GM23338 (cell line): Measurements from ENCODE around the gene CACNA1C. TPM values are rescaled to one million over a fixed set of nuclear protein-coding genes. Genes with fewer than 3 reads are reported as not detected.

ENCODE experiments used
- ATAC-seq: fragments of 200-7000 bp; cut with Tn5 transposase; 3 replicates; pipeline ENCODE4 v1.9.1; 2020
- DNase-seq: peaks from one replicate; pipeline ENCODE4 v3.0.0-alpha.2; 2015; ENCODE audit warnings: low spot score
- H2AFZ ChIP-seq: fragments of 200-600 bp; sonication (generic); 2 replicates; pipeline ENCODE4 v1.8.0; 2016; ENCODE audit warnings: antibody characterized with exemption, mild to moderate bottlenecking, moderate library complexity
- H3F3A ChIP-seq: fragments of 200-600 bp; sonication (generic); replicated peaks from 2 replicates; pipeline ENCODE4 v1.8.0; 2017; ENCODE audit warnings: antibody characterized with exemption, mixed run types, low read depth
- H3K27ac ChIP-seq: fragments of 200-600 bp; sonication (generic); 2 replicates; pipeline ENCODE4 v1.6.1; 2016; ENCODE audit warnings: low read depth
- H3K27me3 ChIP-seq: fragments of 200-600 bp; sonication (generic); 2 replicates; pipeline ENCODE4 v1.8.0; 2016; ENCODE audit warnings: mild to moderate bottlenecking, mixed run types, moderate library complexity; ENCODE audit not compliant: insufficient read depth
- H3K36me3 ChIP-seq: fragments of 200-600 bp; sonication (generic); 2 replicates; pipeline ENCODE4 v1.8.0; 2016; ENCODE audit warnings: mild to moderate bottlenecking; ENCODE audit not compliant: insufficient read depth
- H3K4me1 ChIP-seq: fragments of 200-600 bp; sonication (generic); 2 replicates; pipeline ENCODE4 v1.8.0; 2016; ENCODE audit warnings: mild to moderate bottlenecking, moderate library complexity; ENCODE audit not compliant: insufficient read depth
- H3K4me2 ChIP-seq: fragments of 200-600 bp; sonication (generic); 2 replicates; pipeline ENCODE4 v1.7.1; 2017; ENCODE audit warnings: mixed run types
- H3K4me3 ChIP-seq: fragments of 200-600 bp; sonication (generic); 2 replicates; pipeline ENCODE4 v1.6.1; 2016; ENCODE audit warnings: mixed run types
- H3K79me2 ChIP-seq: fragments of 200-600 bp; sonication (generic); replicated peaks from 2 replicates; pipeline ENCODE4 v1.8.0; 2017; ENCODE audit warnings: mild to moderate bottlenecking; ENCODE audit not compliant: insufficient read depth
- H3K9me2 ChIP-seq: fragments of 200-600 bp; sonication (generic); 2 replicates; pipeline ENCODE4 v1.8.0; 2017; ENCODE audit not compliant: insufficient read depth
- H4K20me1 ChIP-seq: fragments of 200-600 bp; sonication (generic); replicated peaks from 2 replicates; pipeline ENCODE4 v1.8.0; 2017; ENCODE audit warnings: mild to moderate bottlenecking; ENCODE audit not compliant: insufficient read depth
- H3K27ac Mint-ChIP-seq: 2 replicates; pipeline ENCODE4 v1.8.0; 2020; ENCODE audit warnings: inconsistent platforms, mild to moderate bottlenecking, moderate library complexity, mixed read lengths
- H3K27me3 Mint-ChIP-seq: 3 replicates; pipeline ENCODE4 v1.8.0; 2022; ENCODE audit warnings: low read depth, mild to moderate bottlenecking, moderate library complexity, mixed read lengths, inconsistent platforms; ENCODE audit not compliant: insufficient read depth, poor library complexity
- H3K36me3 Mint-ChIP-seq: 3 replicates; pipeline ENCODE4 v1.8.0; 2021; ENCODE audit warnings: low read depth, mild to moderate bottlenecking, inconsistent platforms, moderate library complexity, mixed read lengths
- H3K4me1 Mint-ChIP-seq: 3 replicates; pipeline ENCODE4 v1.8.0; 2020; ENCODE audit warnings: mild to moderate bottlenecking, inconsistent platforms, mixed read lengths
- H3K4me3 Mint-ChIP-seq: 3 replicates; pipeline ENCODE4 v1.8.0; 2021; ENCODE audit warnings: moderate library complexity, mild to moderate bottlenecking, inconsistent platforms, mixed read lengths
- H3K9me3 Mint-ChIP-seq: 3 replicates; pipeline ENCODE4 v1.8.0; 2020; ENCODE audit warnings: moderate library complexity, mild to moderate bottlenecking, inconsistent platforms, mixed read lengths
- CREB1 ChIP-seq: fragments of 250-450 bp; sonication (Bioruptor Pico); IDR thresholded peaks from 2 replicates; pipeline ENCODE4 v1.5.0; 2020; ENCODE audit warnings: low read depth, mild to moderate bottlenecking, moderate library complexity
- ETS1 ChIP-seq: IDR thresholded peaks from 2 replicates; pipeline ENCODE4 v1.6.1; 2016; ENCODE audit warnings: antibody characterized with exemption
- NANOG ChIP-seq: IDR thresholded peaks from 2 replicates; pipeline ENCODE4 v1.6.1; 2016; ENCODE audit warnings: antibody characterized with exemption, borderline replicate concordance
- STAT1 ChIP-seq: IDR thresholded peaks from one replicate; pipeline ENCODE4 v1.6.1; 2016; ENCODE audit warnings: antibody characterized with exemption; ENCODE audit not compliant: unreplicated experiment
- ZNF331 ChIP-seq: fragments of 250-450 bp; sonication (Bioruptor Pico); IDR thresholded peaks from 2 replicates; pipeline ENCODE4 v1.5.0; 2020; ENCODE audit warnings: low read depth, mild to moderate bottlenecking, moderate library complexity
- ZNF462 ChIP-seq: fragments of 250-450 bp; sonication (Bioruptor Pico); IDR thresholded peaks from 2 replicates; pipeline ENCODE4 v1.5.0; 2020; ENCODE audit warnings: mild to moderate bottlenecking, moderate library complexity
- polyA plus RNA-seq: library from polyadenylated mRNA; unstranded; fragments of >200 nt; fragmentation: Nextera tagmentation; extraction: Ambion mirVana; gene quantifications from 2 replicates; pipeline ENCODE4 v1.2.1, GENCODE V29; 2016
- total RNA-seq: library from RNA; depleted of rRNA; stranded (reverse); fragments of >200 nt; shearing (Covaris generic); gene quantifications from 2 replicates; pipeline ENCODE4 v1.2.3, GENCODE V29; 2014

The CACNA1C gene
- total and polyA plus RNA-seq, 2 experiments from 2014 or later = 0.78 to 2.1 TPM

- TF ChIP-seq ZNF462 (CRISPR knock-in tag) = no peak
- no peak for TF ChIP-seq ZNF331 (CRISPR knock-in tag)
- TF ChIP-seq ETS1 = no peak
- TF ChIP-seq CREB1 = no peak
- no peak for TF ChIP-seq NANOG
Observed at GRCh38 chr12:2443776-2444175, 391.0 kb downstream of the CACNA1C start (continued).

- no peak overlapping the region for H3K27ac Mint-ChIP-seq
Observed at GRCh38 chr12:2445968-2446367, 393.2 kb downstream of the CACNA1C start.

More at GRCh38 chr12:2445968-2446367, 393.2 kb downstream of the CACNA1C start:
- Mint-ChIP-seq H3K4me1 (no peaks in the 10 kb centered on the region), H3K27me3 (peaks cover 10% of the 10 kb centered on the region), H3K36me3 (no peaks in the 10 kb centered on the region), H3K4me3 (no peak overlapping the region), H3K9me3 (no peaks in the 10 kb centered on the region; the same call in 2 of the 3 replicates)
- H3K36me3 ChIP-seq = no peaks in the 10 kb centered on the region
- no peak for DNase-seq
- H3K4me3 ChIP-seq = no peak overlapping the region
- H3K79me2 ChIP-seq = no peaks in the 10 kb centered on the region
- H3K4me2 ChIP-seq = no peak overlapping the region
- no peaks in the 10 kb centered on the region for H3K4me1 ChIP-seq
- no peaks in the 10 kb centered on the region for H3F3A ChIP-seq
- H3K9me2 ChIP-seq = 0 out of 2 replicates have a peak, but pooled peaks cover 6% of the 10 kb centered on the region
- TF ChIP-seq STAT1 = no peak
- no peak overlapping the region for H2AFZ ChIP-seq
- H3K27me3 ChIP-seq = no peaks in the 10 kb centered on the region
- H3K27ac ChIP-seq = no peak overlapping the region
- no peak for ATAC-seq
- H4K20me1 ChIP-seq = no peaks in the 10 kb centered on the region
